ENCODE data around the gene HM13. TPM values are rescaled to one million over a fixed set of nuclear protein-coding genes. Genes with fewer than 3 reads are reported as not detected.
"Not testable (repeated sequence)": the region's sequence is repeated elsewhere in the genome, so short reads cannot be mapped to it uniquely, and the experiment has no call there.

The HM13 gene, protein sequence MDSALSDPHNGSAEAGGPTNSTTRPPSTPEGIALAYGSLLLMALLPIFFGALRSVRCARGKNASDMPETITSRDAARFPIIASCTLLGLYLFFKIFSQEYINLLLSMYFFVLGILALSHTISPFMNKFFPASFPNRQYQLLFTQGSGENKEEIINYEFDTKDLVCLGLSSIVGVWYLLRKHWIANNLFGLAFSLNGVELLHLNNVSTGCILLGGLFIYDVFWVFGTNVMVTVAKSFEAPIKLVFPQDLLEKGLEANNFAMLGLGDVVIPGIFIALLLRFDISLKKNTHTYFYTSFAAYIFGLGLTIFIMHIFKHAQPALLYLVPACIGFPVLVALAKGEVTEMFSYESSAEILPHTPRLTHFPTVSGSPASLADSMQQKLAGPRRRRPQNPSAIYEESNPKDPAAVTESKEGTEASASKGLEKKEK
- total RNA-seq: 39.2 TPM
- long read RNA-seq, transcript HM13-201 (13 exons, 1,809 nt): major isoform, 34 of 111 reads
- long read RNA-seq, transcript HM13-202 (12 exons, 1,606 nt): major isoform, 34 of 111 reads
- long read RNA-seq, transcript HM13-204 (13 exons, 3,810 nt): minor isoform, 20 of 111 reads
- long read RNA-seq, partial matches to known transcripts: 6 of 111 reads
- long read RNA-seq, other reads (novel, unspliced or antisense): 13 of 111 reads

- ATAC-seq (peak; percentile 98), DNase-seq (peak; percentile 95)
- intact Hi-C loops (cut with micrococcal nuclease): no loop called here
Observed at GRCh38 chr20:31514154-31515071, at the start of gene HM13. TSS of gene HM13 (plus strand) at chr20:31514442. CDS start at chr20:31514552, 110 bp downstream.

- intact Hi-C loops (cut with micrococcal nuclease); DNase-seq; ATAC-seq: not testable (repeated sequence)
Observed at GRCh38 chr20:31470946-31471345, 43.3 kb upstream of the HM13 start.

- ATAC-seq (peak; percentile 35), DNase-seq (peak; percentile 49)
- intact Hi-C loops (cut with micrococcal nuclease): no loop called here
Observed at GRCh38 chr20:31472395-31473330, 41.6 kb upstream of the HM13 start.

GRCh38 chr20:31473331-31474096 lies 40.7 kb upstream of the HM13 start:
- DNase-seq (no peak), ATAC-seq (no peak)
- intact Hi-C loops (cut with micrococcal nuclease): no loop called here

DNA sequence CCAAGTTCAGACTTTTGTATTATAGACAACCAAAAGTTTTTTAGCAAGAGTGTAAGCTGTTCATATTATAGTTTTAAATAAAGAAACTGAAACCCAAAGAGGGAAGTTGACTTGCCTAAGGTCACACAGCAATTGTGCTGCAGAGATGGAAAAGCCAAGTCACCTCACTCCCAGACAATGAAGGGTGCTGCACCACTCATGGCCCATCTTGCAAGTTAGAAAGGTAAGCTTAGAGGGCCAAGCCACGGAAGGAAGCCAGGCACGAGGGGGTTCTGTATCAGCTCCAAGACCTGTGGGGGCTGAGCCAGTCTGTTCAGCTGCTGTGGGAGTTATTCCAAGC lies 40.2 kb upstream of the HM13 start:
- intact Hi-C loops (cut with micrococcal nuclease): no loop called here
- no peak for DNase-seq
- no peak for ATAC-seq

DNA sequence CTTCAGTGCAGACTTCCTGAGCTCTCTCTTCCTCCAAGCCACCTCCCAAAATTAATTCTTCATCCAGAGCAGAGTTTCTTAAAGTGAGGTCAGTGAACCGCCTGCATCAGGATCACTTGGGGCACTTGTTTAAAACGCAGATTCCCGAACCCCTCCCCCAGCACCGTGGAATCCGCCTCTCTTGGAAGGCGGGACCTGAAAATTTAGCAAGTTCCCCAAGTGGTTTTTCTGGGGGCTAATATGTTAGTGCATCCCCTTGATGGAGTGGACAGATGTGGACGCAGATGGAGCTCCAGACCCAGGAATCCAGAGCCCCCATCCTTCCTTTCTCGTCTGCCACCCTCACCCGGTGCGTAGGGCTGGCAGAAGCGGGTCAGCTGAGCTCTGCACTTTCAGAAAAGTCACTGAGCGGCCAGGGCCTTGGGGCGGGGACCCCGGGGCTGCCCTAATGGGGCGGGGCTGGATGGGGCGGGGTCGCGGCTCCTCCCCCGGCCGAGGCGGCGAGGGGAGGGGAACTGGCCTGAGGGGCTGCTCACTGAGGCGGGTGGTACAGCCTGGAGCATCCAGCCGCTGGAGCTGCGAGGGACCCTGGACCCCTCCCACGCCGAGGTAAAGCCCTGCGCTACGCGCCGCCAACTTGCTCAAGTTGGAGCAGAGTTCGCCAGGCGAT lies 39.3 kb upstream of the HM13 start, which contains the start of the genes DEFB124 and REM1:
TSS of gene DEFB124 (minus strand) at position 370 of the 670 bp plus-strand sequence. CDS start 2,114 bp downstream, outside the sequence.
TSS of gene REM1 (plus strand) at position 531 of the 670 bp plus-strand sequence. CDS start 1,158 bp downstream, outside the sequence.
- intact Hi-C loops (cut with micrococcal nuclease): no loop called here
- DNase-seq: peak; percentile 79
- peak; percentile 95 for ATAC-seq

GRCh38 chr20:31475472-31476293 lies 38.6 kb upstream of the HM13 start:
- ATAC-seq (peak; percentile 41), DNase-seq (peak; percentile 32)
- intact Hi-C loops (cut with micrococcal nuclease): no loop called here

- intact Hi-C loops (cut with micrococcal nuclease): no loop called here
- ATAC-seq (no peak), DNase-seq (no peak)
Observed at GRCh38 chr20:31476294-31476585, 38.0 kb upstream of the HM13 start.

GRCh38 chr20:31476643-31477215 lies 37.5 kb upstream of the HM13 start:
- intact Hi-C loops (cut with micrococcal nuclease): no loop called here
- peak; percentile 33 for DNase-seq
- peak; percentile 21 for ATAC-seq

DNA sequence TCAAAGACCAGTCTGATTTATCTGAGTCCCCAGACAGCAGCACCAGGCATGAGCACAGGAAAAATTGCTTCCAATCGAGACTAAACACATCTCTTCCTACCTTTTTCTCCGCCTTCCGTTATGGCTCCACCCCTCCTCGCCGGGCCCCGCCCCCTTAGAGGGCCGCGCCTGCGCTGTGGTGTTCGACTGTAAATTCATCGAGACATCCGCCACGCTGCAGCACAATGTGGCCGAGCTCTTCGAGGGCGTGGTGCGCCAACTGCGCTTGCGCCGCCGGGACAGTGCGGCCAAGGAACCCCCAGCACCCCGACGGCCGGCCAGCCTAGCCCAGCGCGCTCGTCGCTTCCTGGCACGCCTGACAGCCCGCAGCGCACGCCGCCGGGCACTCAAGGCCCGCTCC lies 30.2 kb upstream of the HM13 start:
- no peak for DNase-seq
- intact Hi-C loops (cut with micrococcal nuclease): no loop called here
- no peak for ATAC-seq

DNA sequence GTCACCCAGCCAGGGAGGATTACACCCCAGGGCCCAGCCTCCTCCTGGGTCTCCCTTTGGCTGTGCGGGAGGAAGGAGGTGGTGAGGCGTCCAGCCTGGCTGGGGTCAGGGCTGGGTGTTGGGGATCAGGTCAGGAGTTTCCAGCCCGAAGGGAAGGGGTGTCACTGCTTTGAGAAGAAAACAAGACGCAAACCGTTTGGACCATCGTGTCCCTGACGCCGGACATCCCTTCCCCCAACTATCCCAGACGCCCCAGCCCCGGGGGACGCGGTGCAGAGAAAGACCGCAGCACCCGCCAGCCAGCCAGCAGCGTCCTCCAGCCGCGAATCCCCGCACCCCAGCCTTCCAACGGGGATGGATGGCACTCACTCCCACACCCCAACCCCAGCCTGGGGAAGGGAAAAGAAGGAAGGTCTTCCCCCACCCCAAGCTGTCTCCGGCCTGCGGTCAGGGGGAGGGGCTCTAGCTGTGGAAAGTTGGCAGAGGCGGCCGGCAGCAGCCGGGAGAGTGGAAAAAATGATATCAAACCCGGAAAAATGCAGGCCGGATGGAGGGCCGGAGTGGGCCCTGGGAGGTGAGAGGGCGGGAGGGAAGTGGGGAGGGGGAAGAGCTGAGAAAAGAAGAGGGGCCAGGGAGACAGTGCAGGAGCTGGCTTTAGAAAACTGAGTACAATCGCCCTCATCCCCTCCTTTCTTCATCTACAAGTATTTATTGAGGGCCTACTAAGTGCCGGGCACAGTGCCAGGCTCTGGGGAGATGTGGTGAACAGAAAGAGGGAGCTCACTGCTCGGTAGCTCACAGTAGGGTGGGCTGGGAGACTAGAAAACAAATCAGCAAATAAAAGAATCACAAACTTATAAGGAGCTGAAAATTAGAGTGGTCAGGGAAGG lies 28.5 kb upstream of the HM13 start:
- ATAC-seq: peak; percentile 93
- peak; percentile 79 for DNase-seq
- intact Hi-C loops (cut with micrococcal nuclease): no loop called here

- DNase-seq (no peak), ATAC-seq (no peak)
- intact Hi-C loops (cut with micrococcal nuclease): no loop called here
Observed at GRCh38 chr20:31488115-31488514, 26.1 kb upstream of the HM13 start.

DNA sequence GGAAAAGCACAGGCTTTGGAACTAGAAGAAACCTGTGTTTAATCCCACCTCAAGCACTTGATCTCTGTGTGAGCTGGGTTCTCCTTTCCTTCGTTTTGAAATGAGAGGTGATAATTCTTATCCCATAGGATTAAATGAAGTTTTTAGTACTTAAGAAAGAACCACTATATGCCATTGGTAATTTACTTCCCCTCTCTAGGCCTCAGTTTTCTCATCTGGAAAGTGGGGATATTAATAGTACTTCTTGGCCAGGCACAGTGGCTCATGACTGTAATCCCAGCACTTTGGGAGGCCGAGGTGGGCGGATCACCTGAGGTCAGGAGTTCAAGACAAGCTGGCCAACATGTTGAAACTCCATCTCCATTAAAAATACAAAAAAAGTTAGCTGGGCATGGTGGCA lies 25.1 kb upstream of the HM13 start:
- intact Hi-C loops (cut with micrococcal nuclease): no loop called here
- no peak for DNase-seq
- ATAC-seq: no peak

- no peak for DNase-seq
- no peak for ATAC-seq
- intact Hi-C loops (cut with micrococcal nuclease): no loop called here
Observed at GRCh38 chr20:31490752-31491151, 23.5 kb upstream of the HM13 start.

DNA sequence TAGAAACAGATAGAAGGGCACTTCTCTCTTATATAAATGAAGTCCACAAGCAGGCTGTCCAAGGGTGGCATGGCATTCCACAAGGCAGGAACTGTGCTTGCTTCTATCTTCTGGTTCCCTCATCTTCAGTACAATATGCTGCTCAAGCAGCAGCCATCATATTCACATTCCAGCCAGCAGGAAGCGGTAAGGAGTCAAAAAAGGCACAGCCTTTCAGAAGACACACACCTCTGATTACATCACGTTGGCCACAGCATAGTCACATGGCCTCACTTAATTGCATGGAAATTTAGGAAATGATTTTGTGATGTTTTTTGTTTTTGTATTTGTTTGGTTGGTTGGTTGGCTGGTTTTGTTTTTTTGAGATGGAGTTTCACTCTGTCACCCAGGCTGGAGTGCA lies 20.1 kb upstream of the HM13 start:
- ATAC-seq (no peak), DNase-seq (no peak)
- intact Hi-C loops (cut with micrococcal nuclease): no loop called here
